ENCODE data around the gene ZNF641.

- no peak for TF ChIP-seq CTCF (IDR thresholded peaks at IDR 0.05)
- TF ChIP-seq POLR2A (IDR thresholded peaks at IDR 0.05), result no peak
Measured at GRCh38 chr12:48334808-48335207, 15.9 kb downstream of the ZNF641 start.
